Prostate gland (tissue), 2 donors: ENCODE data around the gene FXYD6. TPM values are rescaled to one million over a fixed set of nuclear protein-coding genes. Genes with fewer than 3 reads are reported as not detected.

ENCODE experiments used
- DNase-seq: peaks from one replicate; pipeline ENCODE4 v3.0.0-alpha.2; 2019; ENCODE audit warnings: low spot score
- H3K27ac ChIP-seq, 2 donors: fragments of 200-600 bp; sonication (generic); 2 replicates each; pipeline ENCODE4 v1.5.1; 2017 to 2019
- H3K27me3 ChIP-seq: fragments of 200-600 bp; sonication (generic); replicated peaks from 2 replicates; pipeline ENCODE4 v1.5.1; 2019; ENCODE audit not compliant: insufficient read depth
- H3K36me3 ChIP-seq, 2 donors: fragments of 200-600 bp; sonication (generic); 1 replicate in 1 of 2; 2 replicates in 1 of 2; pipeline versions ENCODE4 v1.5.1 to v1.8.1; 2017 to 2019
- H3K4me1 ChIP-seq: fragments of 200-600 bp; sonication (generic); replicated peaks from 2 replicates; pipeline ENCODE4 v1.5.1; 2019
- H3K4me3 ChIP-seq, 2 donors: fragments of 200-600 bp; sonication (generic); 2 replicates each; pipeline ENCODE4 v1.5.1; 2017 to 2019
- H3K9me3 ChIP-seq: fragments of 200-600 bp; sonication (generic); 2 replicates; pipeline ENCODE4 v1.5.1; 2017
- CTCF ChIP-seq, 4 experiments: fragments of 200-600 bp in 2 of 4; fragments of 450-650 bp in 2 of 4; sonication (generic) in 2 of 4; IDR thresholded peaks; 1 replicate in 3 of 4; 2 replicates in 1 of 4; pipeline ENCODE4 v1.5.1; 2016 to 2019; ENCODE audit warnings: antibody characterized with exemption in 4 of 4, mild to moderate bottlenecking in 2 of 4, moderate library complexity in 2 of 4
- POLR2A ChIP-seq: fragments of 450-650 bp; IDR thresholded peaks from one replicate; pipeline ENCODE4 v1.6.1; 2016; ENCODE audit warnings: antibody characterized with exemption, mild to moderate bottlenecking
- POLR2AphosphoS5 ChIP-seq: sonication (generic); formaldehyde crosslinking; IDR thresholded peaks from one replicate; pipeline ENCODE4 v1.6.1; 2017; ENCODE audit warnings: antibody characterized with exemption
- WGBS: methylation state at CpG from one replicate; pipeline ENCODE4 v1.1.5; 2018; 5-methylcytosine and 5-hydroxymethylcytosine counted together
- intact Hi-C: fragments of 100-400 bp; cut with DNase I; formaldehyde crosslinking; loops from one replicate; pipeline ENCODE4 v1.14.2; 2022
- total RNA-seq, 2 donors: library from RNA; depleted of rRNA; stranded (reverse); fragments of >200 nt; gene quantifications; one replicate each; pipeline ENCODE4 v1.1.0, GENCODE V29; 2016

FXYD6 gene
- total RNA-seq, 2 donors from 2014 or later: 29.6 to 366 TPM

GRCh38 chr11:117794772-117795629 lies 81.5 kb downstream of the FXYD6 start:
- intact Hi-C loops: no loop called here
- WGBS: 61% methylated on average over 29 of the region's 29 CpGs
- Histone ChIP-seq H3K27me3 (peaks cover 19% of the 10 kb centered on the region), H3K4me3 (no peak overlapping the region), H3K4me1 (peaks cover 8% of the 10 kb centered on the region), H3K36me3 (no peaks in the 10 kb centered on the region), H3K9me3 (no peaks in the 10 kb centered on the region), H3K27ac (no peak overlapping the region)
- DNase-seq: no peak
- no peak for TF ChIP-seq POLR2AphosphoS5
- no peak for TF ChIP-seq POLR2A
- TF ChIP-seq CTCF (IDR thresholded peaks at IDR 0.05): no peak

GRCh38 chr11:117794135-117794534 lies 82.3 kb downstream of the FXYD6 start:
- H3K27me3 ChIP-seq: peaks cover 18% of the 10 kb centered on the region
- no peaks in the 10 kb centered on the region for H3K36me3 ChIP-seq
- no peaks in the 10 kb centered on the region for H3K9me3 ChIP-seq
- intact Hi-C loops: no loop called here
- DNase-seq: no peak
- no peak overlapping the region for H3K27ac ChIP-seq
- TF ChIP-seq POLR2A (no peak), POLR2AphosphoS5 (no peak), CTCF (IDR thresholded peaks at IDR 0.05) (no peak)
- WGBS: 86% methylated on average over 10 of the region's 10 CpGs
- no peak overlapping the region for H3K4me3 ChIP-seq
- H3K4me1 ChIP-seq: peaks cover 8% of the 10 kb centered on the region

- H3K27me3 ChIP-seq: peaks cover 17% of the 10 kb centered on the region
Observed at GRCh38 chr11:117793583-117793982, 82.9 kb downstream of the FXYD6 start.

GRCh38 chr11:117792992-117793391 lies 83.5 kb downstream of the FXYD6 start:
- H3K27me3 ChIP-seq: peaks cover 17% of the 10 kb centered on the region
- TF ChIP-seq POLR2A (no peak), CTCF (IDR thresholded peaks at IDR 0.05) (no peak), POLR2AphosphoS5 (no peak)
- H3K27ac ChIP-seq: no peak overlapping the region

More at GRCh38 chr11:117793583-117793982, 82.9 kb downstream of the FXYD6 start:
- 95% methylated on average over 9 of the region's 9 CpGs for WGBS
- intact Hi-C loops: no loop called here
- Histone ChIP-seq H3K36me3 (no peaks in the 10 kb centered on the region), H3K9me3 (no peaks in the 10 kb centered on the region), H3K4me1 (peaks cover 8% of the 10 kb centered on the region), H3K4me3 (no peak overlapping the region), H3K27ac (no peak overlapping the region)
- TF ChIP-seq POLR2A (no peak), CTCF (IDR thresholded peaks at IDR 0.05) (no peak), POLR2AphosphoS5 (no peak)
- DNase-seq: no peak

GRCh38 chr11:117792241-117792640 lies 84.2 kb downstream of the FXYD6 start:
- intact Hi-C loops: no loop called here
- H3K27me3 ChIP-seq: peaks cover 17% of the 10 kb centered on the region
- no peaks in the 10 kb centered on the region for H3K9me3 ChIP-seq
- no peak for DNase-seq
- 85% methylated on average over 5 of the region's 5 CpGs for WGBS
- H3K27ac ChIP-seq: no peak overlapping the region
- peaks cover 8% of the 10 kb centered on the region for H3K4me1 ChIP-seq
- no peak for TF ChIP-seq POLR2AphosphoS5
- TF ChIP-seq CTCF (IDR thresholded peaks at IDR 0.05): no peak
- TF ChIP-seq POLR2A: no peak
- H3K36me3 ChIP-seq: no peaks in the 10 kb centered on the region
- H3K4me3 ChIP-seq: no peak overlapping the region

More at GRCh38 chr11:117792992-117793391, 83.5 kb downstream of the FXYD6 start:
- Histone ChIP-seq H3K9me3 (no peaks in the 10 kb centered on the region), H3K36me3 (no peaks in the 10 kb centered on the region), H3K4me3 (no peak overlapping the region), H3K4me1 (peaks cover 8% of the 10 kb centered on the region)
- WGBS: 81% methylated on average over 6 of the region's 6 CpGs
- intact Hi-C loops: no loop called here
- DNase-seq: no peak
